GM10248 (cell line): ENCODE results near the gene GPR15LG.
A peak's percentile ranks its signal among the peaks of the same experiment; 100 is the strongest.

Experiments used
- CTCF ChIA-PET: fragments of 300-600 bp; sonication (Branson Sonifier 250); formaldehyde crosslinking; extraction: SDS; loops from one replicate; lab custom pipeline; 2021; ENCODE audit warnings: antibody characterized with exemption; lab: Yijun Ruan, JAX
- POLR2A ChIA-PET: fragments of 350-650 bp; sonication (Branson Sonifier 250); formaldehyde crosslinking; extraction: SDS; loops from one replicate; lab custom pipeline; 2020; ENCODE audit warnings: antibody characterized with exemption; lab: Yijun Ruan, JAX
- DNase-seq: peaks from one replicate; pipeline ENCODE4 v3.0.0; 2012; ENCODE audit errors: extremely low spot score
- CTCF ChIP-seq: IDR thresholded peaks from 2 replicates; pipeline ENCODE4 v1.5.1; 2012; ENCODE audit warnings: mild to moderate bottlenecking, low read depth; ENCODE audit errors: extremely low read depth, missing control alignments, control extremely low read depth

Gene GPR15LG

GRCh38 chr10:84211566-84211965, 38.0 kb downstream of the GPR15LG start:
- CTCF ChIA-PET, result interaction anchor here (1.3 to 6.9 kb wide), 4 partner anchors 9 to 326 kb away, joined by 3 to 74 read pairs (median 8); no protein-coding TSS in a partner anchor
- DNase-seq, result no peak
- no peak for TF ChIP-seq CTCF
- POLR2A ChIA-PET, result no interaction called here

- DNase-seq, result no peak
- TF ChIP-seq CTCF, result no peak
- ChIA-PET POLR2A (no interaction called here), CTCF (interaction anchor here (1.3 to 6.9 kb wide), 4 partner anchors 9 to 325 kb away, joined by 3 to 74 read pairs (median 8); no protein-coding TSS in a partner anchor)
These were observed 38.4 kb downstream of the GPR15LG start for GRCh38 chr10:84212014-84212413.

- ChIA-PET POLR2A (no interaction called here), CTCF (interaction anchor here (1.3 to 6.9 kb wide), 5 partner anchors 10 to 324 kb away, joined by 3 to 74 read pairs (median 4); no protein-coding TSS in a partner anchor)
- TF ChIP-seq CTCF, result no peak
- no peak for DNase-seq
These were observed 39.5 kb downstream of the GPR15LG start for GRCh38 chr10:84213076-84213475.

- ChIA-PET CTCF (interaction anchor here (0.7 to 6.9 kb wide), 21 partner anchors 11 to 331 kb away, joined by 3 to 74 read pairs (median 4); partner anchors contain the start of gene GHITM), POLR2A (no interaction called here)
- DNase-seq, result no peak
- TF ChIP-seq CTCF, result no peak
These were observed 40.5 kb downstream of the GPR15LG start for GRCh38 chr10:84214046-84214572.

GRCh38 chr10:84214612-84215235, 41.1 kb downstream of the GPR15LG start:
- POLR2A ChIA-PET, result no interaction called here
- CTCF ChIA-PET, result interaction anchor here (0.6 to 6.9 kb wide), 25 partner anchors 10 to 330 kb away, joined by 3 to 74 read pairs (median 4); partner anchors contain the start of genes GHITM and LRIT2
- TF ChIP-seq CTCF, result peak; percentile 62
- DNase-seq, result peak; percentile 68

- ChIA-PET CTCF (interaction anchor here (1.3 to 6.9 kb wide), 3 partner anchors 9 to 69 kb away, joined by 5 to 74 read pairs (median 7); no protein-coding TSS in a partner anchor), POLR2A (no interaction called here)
- TF ChIP-seq CTCF, result no peak
- no peak for DNase-seq
These were observed 43.2 kb downstream of the GPR15LG start for GRCh38 chr10:84216834-84217233.
